Liver (tissue), 9 donors: ENCODE measurements around the gene DENND4C. TPM values are rescaled to one million over a fixed set of nuclear protein-coding genes. Genes with fewer than 3 reads are reported as not detected.
"Not testable (repeated sequence)": the region's sequence is repeated elsewhere in the genome, so short reads cannot be mapped to it uniquely, and the experiment has no call there.

Source experiments
- DNase-seq: peaks from one replicate; pipeline ENCODE4 v3.0.0-alpha.2; 2017; ENCODE audit warnings: low spot score
- H3K27ac ChIP-seq, 2 donors: one replicate each; pipeline ENCODE4 v1.7.0; 2013; ENCODE audit warnings: inconsistent platforms in 2 of 2, low read length in 2 of 2, control low read depth in 1 of 2, low read depth in 1 of 2, mild to moderate bottlenecking in 1 of 2
- H3K27me3 ChIP-seq, 4 donors: one replicate each; pipeline versions ENCODE4 v1.6.1 to v1.7.0; 2013; ENCODE audit warnings: low read length in 3 of 4, inconsistent platforms in 1 of 4, mild to moderate bottlenecking in 1 of 4, moderate library complexity in 1 of 4; ENCODE audit not compliant: control insufficient read depth in 4 of 4, insufficient read depth in 4 of 4
- H3K36me3 ChIP-seq, 4 donors: one replicate each; pipeline versions ENCODE4 v1.6.1 to v1.7.0; 2013; ENCODE audit warnings: low read length in 3 of 4, mild to moderate bottlenecking in 3 of 4, low read depth in 1 of 4, moderate library complexity in 1 of 4; ENCODE audit not compliant: control insufficient read depth in 4 of 4, insufficient read depth in 3 of 4
- H3K4me1 ChIP-seq, 4 donors: one replicate each; pipeline versions ENCODE4 v1.6.1 to v1.7.0; 2013; ENCODE audit warnings: low read length in 3 of 4, mild to moderate bottlenecking in 3 of 4, moderate library complexity in 1 of 4; ENCODE audit not compliant: control insufficient read depth in 4 of 4, insufficient read depth in 4 of 4
- H3K4me3 ChIP-seq, 3 donors: one replicate each; pipeline versions ENCODE4 v1.6.1 to v1.7.0; 2013; ENCODE audit warnings: low read length in 3 of 3, control low read depth in 1 of 3, low read depth in 1 of 3, mild to moderate bottlenecking in 1 of 3
- H3K9ac ChIP-seq, 2 donors: one replicate each; pipeline ENCODE4 v1.7.0; 2013; ENCODE audit warnings: low read length in 2 of 2, mild to moderate bottlenecking in 2 of 2, moderate library complexity in 2 of 2, control low read depth in 1 of 2, low read depth in 1 of 2
- H3K9me3 ChIP-seq, 4 donors: one replicate each; pipeline versions ENCODE4 v1.6.1 to v1.7.0; 2013; ENCODE audit warnings: low read length in 3 of 4; ENCODE audit not compliant: control insufficient read depth in 4 of 4
- FOXA2 ChIP-seq: IDR thresholded peaks from 2 replicates; pipeline ENCODE4 v1.6.1; 2016; ENCODE audit warnings: antibody characterized with exemption
- GABPA ChIP-seq, 2 donors: IDR thresholded peaks in 1 of 2; conservative IDR thresholded peaks in 1 of 2; 2 replicates each; pipeline ENCODE4 v1.6.1; 2016; ENCODE audit warnings: antibody characterized with exemption in 2 of 2, mild to moderate bottlenecking in 1 of 2, moderate library complexity in 1 of 2
- HNF4A ChIP-seq, 2 donors: conservative IDR thresholded peaks; 2 replicates each; pipeline ENCODE4 v1.6.1; 2016; ENCODE audit warnings: antibody characterized with exemption in 2 of 2, mild to moderate bottlenecking in 2 of 2
- HNF4G ChIP-seq: IDR thresholded peaks from 2 replicates; pipeline ENCODE4 v1.6.1; 2016; ENCODE audit warnings: antibody characterized with exemption
- JUND ChIP-seq, 2 donors: IDR thresholded peaks; 2 replicates each; pipeline ENCODE4 v1.6.1; 2016; ENCODE audit warnings: antibody characterized with exemption in 2 of 2
- RAD21 ChIP-seq, 2 donors: IDR thresholded peaks; 2 replicates each; pipeline ENCODE4 v1.6.1; 2016; ENCODE audit warnings: antibody characterized with exemption in 2 of 2, mild to moderate bottlenecking in 2 of 2
- RXRA ChIP-seq, 2 donors: IDR thresholded peaks; 2 replicates each; pipeline ENCODE4 v1.6.1; 2017 to 2018; ENCODE audit warnings: antibody characterized with exemption in 2 of 2, mild to moderate bottlenecking in 1 of 2
- SP1 ChIP-seq: IDR thresholded peaks from 2 replicates; pipeline ENCODE4 v1.6.1; 2018; ENCODE audit warnings: antibody characterized with exemption, mild to moderate bottlenecking
- WGBS: extraction: QIAGEN DNeasy Blood & Tissue Kit; methylation state at CpG from one replicate; pipeline ENCODE4 v1.1.7; 2013; 5-methylcytosine and 5-hydroxymethylcytosine counted together
- polyA plus RNA-seq, 2 donors: library from polyadenylated mRNA; stranded (reverse) in 1 of 2; unstranded in 1 of 2; fragments of 200-250 nt in 1 of 2; fragments of >200 nt in 1 of 2; fragmentation: Nextera tagmentation in 1 of 2; extraction: Ambion mirVana in 1 of 2; gene quantifications; one replicate each; pipeline versions ENCODE4 v1.2.1 to v1.2.3, GENCODE V29; 2013 to 2015
- total RNA-seq, 2 donors: library from RNA; depleted of rRNA; stranded (reverse); fragments of >200 nt; gene quantifications; one replicate each; pipeline ENCODE4 v1.2.3, GENCODE V29; 2014
- TF ChIP-seq, protein P1 (sequence below): IDR thresholded peaks from 2 replicates; pipeline ENCODE4 v1.6.1; 2016; ENCODE audit warnings: antibody characterized with exemption
- TF ChIP-seq, protein P2 (sequence below): IDR thresholded peaks from 2 replicates; pipeline ENCODE4 v1.6.1; 2016; ENCODE audit warnings: antibody characterized with exemption
- TF ChIP-seq, protein P3 (sequence below): IDR thresholded peaks from 2 replicates; pipeline ENCODE4 v1.6.1; 2016; ENCODE audit warnings: antibody characterized with exemption, mild to moderate bottlenecking
- donor health status: healthy.
- donor health status: healthy.
- donor health status: healthy.
- donor health status: healthy.
- donor health status: healthy.

Gene DENND4C
- total and polyA plus RNA-seq, 4 donors = 6.9 to 54.9 (median 14.8) TPM

DNA sequence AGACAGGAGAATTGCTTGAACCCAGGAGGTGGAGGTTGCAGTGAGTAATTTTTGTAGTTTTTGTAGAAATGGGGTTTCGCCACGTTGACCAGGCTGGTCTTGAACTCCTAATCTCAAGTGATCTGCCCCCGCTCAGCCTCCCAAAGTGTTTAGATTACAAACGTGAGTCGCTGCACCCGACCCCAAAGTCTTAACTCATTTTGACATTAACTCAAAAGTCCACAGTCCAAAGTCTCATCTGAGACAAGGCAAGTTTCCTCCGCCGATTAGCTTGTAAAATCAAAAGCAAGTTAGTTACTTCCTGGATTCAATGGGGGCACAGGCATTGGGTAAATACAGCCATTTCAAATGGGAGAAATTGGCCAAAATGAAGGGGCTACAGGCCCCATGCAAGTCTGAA, 19.9 kb downstream of the DENND4C start:
- TF ChIP-seq HNF4A (conservative IDR thresholded peaks at IDR 0.05) (peak; percentile 22 to 85), HNF4G (peak; percentile 47), SP1 (peak; percentile 27)
- H3K9ac ChIP-seq, H3K36me3 ChIP-seq, DNase-seq, H3K9me3 ChIP-seq, H3K27ac ChIP-seq, H3K27me3 ChIP-seq, H3K4me3 ChIP-seq: not testable (repeated sequence)
- peaks cover 0 to 11% (median 4%) of the 10 kb centered on the region in 4 donors for H3K4me1 ChIP-seq
- 65% methylated on average over 8 of the region's 8 CpGs for WGBS

DNA sequence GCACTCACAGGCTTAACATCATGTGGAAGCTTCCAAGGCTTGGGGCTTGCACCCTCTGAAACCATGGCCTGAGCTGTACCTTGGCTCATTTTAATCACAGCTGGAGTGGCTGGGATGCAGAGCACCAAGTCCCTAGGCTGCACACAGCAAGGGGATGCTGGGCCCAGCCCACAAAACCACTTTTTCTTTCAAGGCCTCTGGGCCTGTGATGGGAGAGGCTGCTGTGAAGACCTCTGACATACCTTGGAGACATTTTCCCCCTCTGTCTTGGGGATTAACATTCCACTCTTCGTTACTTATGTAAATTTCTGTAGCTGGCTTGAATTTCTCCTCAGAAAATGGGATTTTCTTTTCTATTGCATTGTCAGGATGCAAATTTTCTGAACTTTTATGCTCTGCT, 20.7 kb downstream of the DENND4C start:
- H3K27ac ChIP-seq, H3K4me3 ChIP-seq, H3K9ac ChIP-seq, DNase-seq, H3K36me3 ChIP-seq, H3K9me3 ChIP-seq, H3K27me3 ChIP-seq: not testable (repeated sequence)
- 95% methylated on average over 1 of the region's 1 CpG for WGBS
- peaks cover 0 to 11% (median 4%) of the 10 kb centered on the region in 4 donors for H3K4me1 ChIP-seq

DNA sequence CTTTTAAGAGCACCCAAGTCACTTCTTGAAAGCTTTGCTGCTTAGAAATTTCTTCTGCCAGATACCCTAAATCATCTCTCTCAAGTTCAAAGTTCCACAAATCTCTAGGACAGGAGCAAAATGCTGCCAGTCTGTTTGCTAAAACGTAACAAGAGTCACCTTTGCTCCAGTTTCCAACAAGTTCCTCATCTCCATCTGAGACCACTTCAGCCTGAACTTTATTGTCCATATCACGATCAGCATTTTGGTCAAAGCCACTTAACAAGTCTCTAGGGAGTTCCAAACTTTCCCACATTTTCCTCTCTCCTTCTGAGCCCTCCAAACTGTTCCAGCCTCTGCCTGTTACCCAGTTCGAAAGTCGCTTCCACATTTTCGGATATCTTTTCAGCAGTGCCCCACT, 21.1 kb downstream of the DENND4C start:
- H3K4me3 ChIP-seq, DNase-seq, H3K9ac ChIP-seq, H3K27ac ChIP-seq, H3K9me3 ChIP-seq, H3K36me3 ChIP-seq, H3K27me3 ChIP-seq: not testable (repeated sequence)
- WGBS = 80% methylated on average over 5 of the region's 5 CpGs
- peak in 1 of 2 donors; percentile 7 for TF ChIP-seq RXRA (IDR thresholded peaks at IDR 0.05)
- H3K4me1 ChIP-seq = peaks cover 0 to 11% (median 4%) of the 10 kb centered on the region in 4 donors

DNA sequence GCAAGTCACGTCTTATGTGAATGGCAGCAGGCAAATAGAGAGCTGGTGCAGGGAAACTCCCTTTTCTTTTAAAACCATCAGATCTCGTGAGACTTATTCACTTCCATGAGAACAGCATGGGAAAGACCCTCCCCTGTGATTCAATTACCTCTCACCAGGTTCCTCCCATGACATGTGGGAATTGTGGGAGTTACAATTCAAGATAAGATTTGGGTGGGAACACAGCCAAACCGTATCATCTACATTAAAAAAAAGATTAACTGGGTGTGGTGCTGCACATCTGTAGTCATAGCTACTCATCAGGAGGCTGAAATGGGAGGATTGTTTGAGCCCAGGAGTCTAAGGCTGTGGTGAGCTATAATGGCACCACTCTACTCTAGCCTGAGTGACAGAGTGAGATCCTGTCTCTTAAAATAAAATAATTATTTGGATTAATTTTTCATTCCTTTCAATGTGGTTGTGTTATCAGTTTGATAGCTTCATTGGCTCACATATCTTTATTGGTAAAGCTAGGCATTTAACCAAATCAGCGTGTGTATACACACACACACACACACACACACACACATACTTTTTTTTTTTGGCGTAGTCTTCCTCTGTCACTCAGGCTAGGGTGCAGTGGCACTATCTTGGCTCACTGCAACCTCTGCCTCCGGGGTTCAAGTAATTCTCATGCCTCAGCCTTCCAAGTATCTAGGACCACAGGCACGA, 21.8 kb downstream of the DENND4C start:
- H3K27me3 ChIP-seq = no peaks in the 10 kb centered on the region
- H3K4me3 ChIP-seq = no peak overlapping the region
- peaks cover 0 to 1% (median 0%) of the 10 kb centered on the region in 4 donors for H3K36me3 ChIP-seq
- DNase-seq = no peak
- H3K9me3 ChIP-seq = no peaks in the 10 kb centered on the region
- 50% methylated on average over 7 of the region's 7 CpGs for WGBS
- no peak for TF ChIP-seq FOXA2
- TF ChIP-seq, protein P1, sequence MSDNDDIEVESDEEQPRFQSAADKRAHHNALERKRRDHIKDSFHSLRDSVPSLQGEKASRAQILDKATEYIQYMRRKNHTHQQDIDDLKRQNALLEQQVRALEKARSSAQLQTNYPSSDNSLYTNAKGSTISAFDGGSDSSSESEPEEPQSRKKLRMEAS = no peak
- TF ChIP-seq, protein P2, sequence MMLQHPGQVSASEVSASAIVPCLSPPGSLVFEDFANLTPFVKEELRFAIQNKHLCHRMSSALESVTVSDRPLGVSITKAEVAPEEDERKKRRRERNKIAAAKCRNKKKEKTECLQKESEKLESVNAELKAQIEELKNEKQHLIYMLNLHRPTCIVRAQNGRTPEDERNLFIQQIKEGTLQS = no peak
- TF ChIP-seq, protein P3, sequence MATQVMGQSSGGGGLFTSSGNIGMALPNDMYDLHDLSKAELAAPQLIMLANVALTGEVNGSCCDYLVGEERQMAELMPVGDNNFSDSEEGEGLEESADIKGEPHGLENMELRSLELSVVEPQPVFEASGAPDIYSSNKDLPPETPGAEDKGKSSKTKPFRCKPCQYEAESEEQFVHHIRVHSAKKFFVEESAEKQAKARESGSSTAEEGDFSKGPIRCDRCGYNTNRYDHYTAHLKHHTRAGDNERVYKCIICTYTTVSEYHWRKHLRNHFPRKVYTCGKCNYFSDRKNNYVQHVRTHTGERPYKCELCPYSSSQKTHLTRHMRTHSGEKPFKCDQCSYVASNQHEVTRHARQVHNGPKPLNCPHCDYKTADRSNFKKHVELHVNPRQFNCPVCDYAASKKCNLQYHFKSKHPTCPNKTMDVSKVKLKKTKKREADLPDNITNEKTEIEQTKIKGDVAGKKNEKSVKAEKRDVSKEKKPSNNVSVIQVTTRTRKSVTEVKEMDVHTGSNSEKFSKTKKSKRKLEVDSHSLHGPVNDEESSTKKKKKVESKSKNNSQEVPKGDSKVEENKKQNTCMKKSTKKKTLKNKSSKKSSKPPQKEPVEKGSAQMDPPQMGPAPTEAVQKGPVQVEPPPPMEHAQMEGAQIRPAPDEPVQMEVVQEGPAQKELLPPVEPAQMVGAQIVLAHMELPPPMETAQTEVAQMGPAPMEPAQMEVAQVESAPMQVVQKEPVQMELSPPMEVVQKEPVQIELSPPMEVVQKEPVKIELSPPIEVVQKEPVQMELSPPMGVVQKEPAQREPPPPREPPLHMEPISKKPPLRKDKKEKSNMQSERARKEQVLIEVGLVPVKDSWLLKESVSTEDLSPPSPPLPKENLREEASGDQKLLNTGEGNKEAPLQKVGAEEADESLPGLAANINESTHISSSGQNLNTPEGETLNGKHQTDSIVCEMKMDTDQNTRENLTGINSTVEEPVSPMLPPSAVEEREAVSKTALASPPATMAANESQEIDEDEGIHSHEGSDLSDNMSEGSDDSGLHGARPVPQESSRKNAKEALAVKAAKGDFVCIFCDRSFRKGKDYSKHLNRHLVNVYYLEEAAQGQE = no peak
- no peak for TF ChIP-seq JUND (IDR thresholded peaks at IDR 0.05)
- TF ChIP-seq RAD21 (IDR thresholded peaks at IDR 0.05) = no peak
- TF ChIP-seq GABPA (IDR thresholded peaks at IDR 0.05 in 1 of 2, conservative IDR thresholded peaks at IDR 0.05 in 1 of 2) = no peak
- no peak for TF ChIP-seq SP1
- no peak overlapping the region for H3K27ac ChIP-seq
- H3K4me1 ChIP-seq = peaks cover 0 to 11% (median 4%) of the 10 kb centered on the region in 4 donors
- no peak overlapping the region for H3K9ac ChIP-seq
